HG02642 (cell line): ENCODE results near the gene KRT3.

Experiments
- ATAC-seq: cut with Tn5 transposase; IDR thresholded peaks from one replicate; pipeline ENCODE4 v1.9.1; 2021; ENCODE audit warnings: mild to moderate bottlenecking; ENCODE audit not compliant: unreplicated experiment, poor library complexity

KRT3 gene

DNA sequence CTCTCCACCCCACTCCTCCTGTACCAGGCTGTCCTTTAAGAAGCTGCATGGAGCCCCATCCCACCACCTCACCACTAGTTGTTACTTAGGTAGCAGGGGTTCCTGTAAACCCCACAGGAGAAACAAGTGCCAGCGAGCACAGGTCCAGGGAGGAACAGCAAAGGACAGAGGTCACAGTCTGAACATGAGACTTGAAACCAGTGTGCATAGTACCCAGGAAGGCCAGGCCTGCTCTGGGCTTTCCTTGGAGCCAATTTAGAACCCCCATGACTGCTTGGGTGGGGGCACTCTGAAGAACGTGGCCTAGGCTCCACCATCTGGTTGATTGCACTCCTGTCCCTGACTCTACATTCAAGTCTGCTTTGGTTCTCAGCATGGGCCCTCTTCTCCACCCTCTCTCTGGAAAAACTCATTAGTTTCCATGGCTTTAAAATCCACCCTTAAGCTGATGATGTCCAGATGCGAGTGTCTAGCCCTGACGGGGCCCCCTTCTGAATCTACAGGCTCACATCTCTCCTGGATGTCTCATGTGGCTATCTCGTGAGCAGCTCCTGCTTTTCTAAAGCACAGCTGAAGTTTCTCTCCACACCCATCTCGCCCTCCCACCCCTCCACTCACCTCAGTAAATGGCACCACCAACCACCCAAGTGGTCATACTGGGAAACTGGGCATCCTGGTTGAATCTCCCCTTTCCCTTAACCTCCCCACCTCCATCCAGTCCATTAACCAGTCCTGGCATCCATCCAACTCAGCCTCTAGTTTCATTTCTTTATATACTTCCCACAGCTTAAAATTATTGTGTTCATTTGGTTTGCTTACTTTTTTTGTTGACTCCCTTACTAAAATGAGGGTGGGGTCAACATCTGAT lies 8.4 kb downstream of the KRT3 start:
- no peak for ATAC-seq

DNA sequence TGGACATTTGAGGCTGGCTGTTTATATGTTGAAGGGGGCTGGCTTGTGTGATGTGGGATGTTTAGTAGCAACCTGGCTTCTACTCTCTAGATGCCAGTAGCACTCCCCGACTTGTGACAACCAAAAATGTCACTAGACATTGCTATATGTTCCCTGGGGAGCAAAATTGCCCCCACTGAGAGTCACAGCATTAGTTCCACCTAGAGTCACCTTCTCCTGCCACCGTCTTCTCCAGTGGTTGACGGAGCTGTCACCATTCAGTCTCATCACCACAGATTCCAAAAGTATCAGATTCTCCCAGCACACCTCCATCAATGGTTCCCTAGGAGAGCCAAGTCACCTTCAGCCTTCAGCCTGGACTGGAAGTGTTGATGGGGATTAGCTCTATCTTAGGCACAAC lies 11.0 kb downstream of the KRT3 start:
- ATAC-seq: no peak

DNA sequence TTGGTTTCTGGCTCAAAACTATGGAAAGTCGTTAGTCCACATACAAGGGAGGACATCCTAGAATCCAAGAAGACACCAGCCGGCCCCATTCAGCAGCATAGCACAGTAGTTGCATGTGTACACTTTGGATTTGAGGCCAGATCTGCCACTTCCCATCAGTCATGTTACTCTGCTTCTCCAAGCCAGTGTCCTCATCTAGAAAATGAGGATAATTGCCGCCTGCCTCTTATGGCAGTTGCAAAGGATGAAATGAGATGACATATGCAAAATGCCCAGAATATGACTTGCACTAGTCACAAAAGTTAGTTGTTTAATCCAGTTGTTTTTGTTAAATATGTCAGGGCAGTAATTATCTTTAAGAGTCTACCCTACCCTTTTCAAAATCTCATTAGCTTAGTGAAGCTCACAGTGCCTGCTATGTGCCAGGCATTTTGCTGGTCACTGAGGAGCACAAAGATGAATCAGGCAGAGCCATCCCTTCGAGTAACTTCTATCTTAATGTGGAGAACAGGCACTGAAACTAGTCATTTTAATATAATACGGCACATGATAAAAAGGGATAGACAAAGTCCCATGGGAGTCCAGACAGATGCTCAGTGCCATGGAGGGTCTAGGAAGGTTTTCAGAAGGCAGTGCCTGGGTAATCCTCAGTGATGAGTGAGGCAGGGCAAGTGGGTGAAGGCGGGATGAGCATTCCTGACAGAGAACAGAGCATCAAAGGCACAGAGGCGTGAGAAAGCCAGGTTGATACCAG lies 12.2 kb downstream of the KRT3 start:
- ATAC-seq: no peak

DNA sequence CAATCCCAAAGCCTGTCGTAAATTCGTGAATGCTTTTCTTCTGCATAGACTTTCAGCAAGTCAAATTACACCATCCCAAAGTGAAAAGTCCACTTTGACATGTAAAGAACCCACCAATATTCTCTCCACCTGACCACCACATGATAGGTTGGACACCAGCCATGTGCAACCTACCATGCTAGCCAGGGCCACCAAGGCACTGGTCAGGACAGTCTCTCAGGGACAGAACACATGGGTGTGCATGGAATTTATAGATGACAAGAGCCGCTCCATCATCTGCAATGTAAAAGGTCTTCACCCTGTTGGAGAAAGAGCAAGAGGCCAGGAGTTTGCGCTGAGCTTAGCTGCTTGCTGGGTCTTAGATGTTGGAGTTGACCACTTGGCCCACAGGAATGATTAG lies 13.4 kb downstream of the KRT3 start:
- no peak for ATAC-seq

DNA sequence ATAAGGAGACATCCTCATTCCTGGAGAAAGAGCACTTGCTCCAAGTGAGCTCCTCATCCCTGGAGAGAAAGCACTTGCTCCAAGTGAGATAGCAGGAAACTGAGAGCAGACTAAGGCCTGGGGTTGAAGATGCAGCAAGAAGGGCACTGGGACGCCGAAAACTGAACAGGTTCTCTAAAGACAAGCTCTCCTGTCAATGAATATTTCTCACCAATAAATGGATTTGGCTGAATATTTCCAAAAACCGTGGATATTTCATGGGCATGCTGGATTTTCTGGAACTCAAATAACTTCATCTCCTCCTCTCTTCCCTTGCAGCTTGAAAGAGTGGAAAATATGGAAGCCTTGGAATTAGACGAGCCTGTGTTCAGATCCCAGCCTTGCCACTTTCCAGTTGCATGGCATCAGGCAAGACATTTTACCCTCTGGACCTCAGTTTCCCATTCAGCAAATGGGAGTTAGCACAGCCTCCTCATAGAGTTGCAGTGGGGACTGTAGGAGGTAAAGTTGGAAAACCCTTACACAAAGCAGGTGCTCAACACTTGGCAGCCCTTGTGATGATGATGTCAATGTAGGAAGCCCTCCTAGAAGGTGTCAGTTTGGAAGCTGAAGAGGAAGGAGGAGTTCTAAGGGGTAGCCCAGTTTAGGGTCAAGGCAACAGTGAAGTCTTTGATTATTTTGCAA lies 14.4 kb downstream of the KRT3 start:
- ATAC-seq: no peak

DNA sequence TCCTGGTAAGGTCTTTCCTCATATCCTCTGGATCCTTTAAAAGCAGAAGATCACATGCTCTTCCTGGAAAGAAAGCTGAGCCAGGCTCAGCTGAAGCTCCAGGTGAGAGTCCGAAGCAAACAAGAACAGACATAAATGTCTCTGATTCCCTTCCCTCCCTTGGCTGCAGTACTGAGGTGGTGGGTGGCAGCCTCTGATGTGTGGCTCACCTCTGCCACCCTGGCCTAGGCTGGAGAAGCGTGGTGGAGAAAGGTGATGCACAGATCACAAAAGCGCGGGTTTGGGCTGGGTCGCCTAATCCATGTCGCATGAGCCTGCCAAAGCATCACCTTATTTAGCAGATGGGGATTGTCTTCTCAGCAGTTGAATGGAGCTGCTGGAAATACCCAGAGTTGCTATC lies 16.0 kb downstream of the KRT3 start:
- ATAC-seq: no peak

DNA sequence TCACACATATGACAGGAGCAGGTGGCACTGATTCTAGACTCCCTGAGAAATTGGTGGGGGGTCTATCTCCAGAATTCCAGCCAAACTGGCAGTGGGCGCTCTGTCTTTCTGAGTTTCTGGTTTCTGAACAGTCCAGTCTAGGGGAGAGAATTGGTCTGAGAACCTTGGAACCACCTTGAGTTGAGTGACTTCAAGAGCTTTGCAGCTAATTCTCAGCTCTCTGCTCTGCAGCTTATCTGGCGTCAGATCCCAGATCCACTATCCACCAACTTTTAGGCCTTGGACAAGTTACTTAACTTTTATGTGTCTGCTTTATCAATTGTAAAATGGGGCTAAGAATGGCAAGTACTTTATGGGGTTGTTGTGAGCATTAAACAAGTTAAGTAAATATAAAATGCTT lies 17.1 kb downstream of the KRT3 start:
- ATAC-seq: no peak

DNA sequence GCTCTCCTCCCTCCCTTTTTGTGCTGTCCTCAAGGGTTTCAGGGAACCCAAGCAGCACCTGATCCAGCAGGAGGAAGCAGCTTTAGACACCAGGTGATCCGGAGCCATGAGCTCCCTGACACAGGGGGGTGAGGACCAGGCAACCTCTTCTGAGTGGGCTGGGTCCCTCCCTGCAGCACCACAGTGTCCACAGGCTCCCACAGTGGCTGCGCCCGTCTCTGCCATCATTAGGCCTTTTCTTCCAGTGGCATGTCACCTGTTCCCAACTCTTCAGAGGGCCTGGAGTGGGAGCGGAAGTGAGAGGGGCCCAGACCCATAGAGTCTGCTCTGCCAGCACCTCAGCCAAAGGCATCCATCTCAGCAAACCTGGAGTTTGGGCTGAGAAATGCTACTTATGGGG lies 18.4 kb downstream of the KRT3 start:
- ATAC-seq: no peak

DNA sequence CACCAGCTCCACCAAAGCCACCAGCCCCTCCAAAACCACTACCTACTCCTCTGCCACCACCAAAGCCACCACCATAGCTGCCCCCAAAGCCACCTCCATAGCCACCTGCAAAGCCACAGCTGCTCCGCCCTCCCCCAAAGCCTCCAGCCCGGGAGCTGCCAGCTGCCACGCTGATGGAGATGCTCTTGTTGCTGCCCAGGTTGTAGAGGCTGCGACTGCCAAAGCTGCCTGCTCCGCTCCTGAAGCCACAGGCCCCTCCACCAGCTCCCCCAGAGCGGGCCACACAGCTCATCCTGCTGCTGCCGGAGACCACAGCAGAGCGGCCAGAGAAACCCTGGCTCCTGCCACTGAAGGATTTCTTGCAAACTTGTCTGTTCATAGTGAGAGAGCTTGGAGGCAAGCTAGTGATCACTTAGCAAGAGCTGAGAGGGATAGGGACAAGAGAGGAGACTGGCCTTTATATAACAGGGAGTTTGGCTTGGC lies 19.0 kb downstream of the KRT3 start, which contains the start of gene KRT76:
KRT76 (minus strand) TSS at position 433 of the 483 bp plus-strand sequence; CDS start at position 379, 54 bp downstream.
- no peak for ATAC-seq

DNA sequence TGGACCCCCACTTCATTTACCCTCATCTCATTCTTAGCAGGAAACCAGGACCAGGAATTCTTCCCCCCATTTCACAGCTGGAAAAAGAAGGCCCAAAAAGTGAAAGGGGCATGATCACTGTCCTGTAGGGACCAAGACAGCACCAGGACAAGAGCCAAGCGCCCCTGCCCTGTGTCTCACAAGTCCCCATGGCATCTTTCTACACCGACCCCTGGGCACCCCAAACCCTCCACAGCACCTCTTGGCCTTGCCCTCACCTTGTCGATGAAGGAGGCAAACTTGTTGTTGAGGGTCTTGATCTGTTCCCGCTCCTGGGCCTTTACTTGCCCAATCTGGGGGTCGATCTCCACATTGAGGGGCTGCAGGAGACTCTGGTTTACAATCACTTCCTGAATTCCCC lies 19.5 kb downstream of the KRT3 start:
- ATAC-seq: no peak

DNA sequence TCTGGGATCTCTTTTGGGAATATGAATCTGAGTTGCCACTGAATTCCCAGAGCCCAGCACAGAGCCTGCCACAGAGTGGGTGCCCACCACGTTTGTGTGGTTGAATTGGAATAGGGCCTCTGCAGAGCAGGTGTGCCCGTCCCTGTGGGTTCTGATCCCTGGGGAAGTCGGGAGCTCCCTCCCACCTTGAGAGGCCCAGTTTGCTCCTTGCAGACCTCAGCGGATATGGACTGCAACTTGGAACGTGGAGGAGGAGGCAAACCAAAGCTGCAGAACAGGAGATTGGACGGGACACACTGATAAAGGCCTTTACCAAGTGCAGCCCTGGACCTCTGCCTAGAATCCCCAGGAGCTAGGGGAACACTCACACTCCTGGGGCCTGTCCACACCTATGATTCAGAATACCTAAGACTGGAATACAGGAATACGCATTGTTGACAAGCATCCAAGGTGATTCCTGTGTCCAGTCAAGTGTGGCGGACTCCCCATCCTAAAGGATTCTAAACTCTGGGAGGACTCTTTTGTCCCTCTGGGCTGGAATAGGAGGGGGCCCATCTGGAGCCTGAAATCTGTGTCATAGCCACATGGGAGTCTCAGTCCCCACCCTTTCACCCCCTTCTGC lies 21.2 kb downstream of the KRT3 start:
- ATAC-seq: no peak

DNA sequence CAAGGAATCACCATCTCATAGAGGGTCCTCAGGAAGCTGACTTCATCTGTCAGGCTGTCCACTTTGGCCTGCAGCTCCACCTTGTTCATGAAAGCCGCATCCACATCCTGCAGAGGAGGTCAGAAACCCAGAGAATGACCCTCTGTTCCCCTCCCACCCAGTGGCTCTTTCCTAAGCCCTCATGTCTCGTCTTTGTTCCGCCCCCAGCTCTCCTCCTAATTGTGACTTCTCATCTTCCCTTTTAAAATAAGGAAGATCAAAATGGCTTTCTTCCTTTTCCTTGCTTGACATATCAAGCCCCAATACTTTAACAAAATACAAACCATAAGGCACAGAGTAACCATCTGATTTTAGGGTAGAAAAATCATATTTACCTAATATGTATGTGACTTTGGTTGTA lies 23.1 kb downstream of the KRT3 start:
- no peak for ATAC-seq

DNA sequence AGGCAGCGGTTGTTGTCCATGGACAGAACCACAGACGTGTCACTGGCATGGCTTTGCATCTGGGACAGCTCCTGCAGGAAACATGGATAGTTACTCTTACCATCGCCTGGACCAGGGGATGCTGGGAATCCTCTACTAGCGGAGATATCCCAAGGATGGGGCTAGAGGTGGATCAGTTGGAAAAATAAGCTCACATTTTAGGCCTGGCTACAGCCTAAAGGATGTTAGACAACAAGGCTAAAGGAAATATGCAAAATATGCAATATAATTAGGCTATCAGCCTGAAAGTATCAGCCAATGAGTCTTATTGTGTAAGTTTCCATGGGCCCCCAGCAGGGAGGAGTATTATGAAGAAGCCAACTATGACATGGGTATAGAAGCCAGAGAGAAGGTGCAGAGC lies 23.7 kb downstream of the KRT3 start:
- ATAC-seq: no peak

DNA sequence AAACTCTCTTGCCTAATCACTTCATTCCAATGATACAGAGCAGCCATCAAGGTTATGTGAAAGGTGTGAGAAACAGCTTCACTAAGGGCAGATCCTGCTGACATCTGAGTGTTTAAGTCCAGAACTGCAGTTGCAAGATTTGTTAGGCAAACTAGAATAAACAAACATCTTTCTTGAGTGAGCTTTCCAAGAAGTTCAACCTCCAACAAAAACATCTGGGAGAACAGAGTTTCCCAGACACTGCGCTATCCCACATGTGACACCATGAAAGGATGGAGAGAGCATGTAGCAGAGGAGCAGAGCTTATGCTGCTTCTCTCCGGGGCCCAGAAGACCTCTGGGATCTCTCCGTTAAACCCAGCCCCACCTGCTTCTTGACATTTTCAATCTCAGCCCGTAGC lies 24.4 kb downstream of the KRT3 start:
- ATAC-seq: no peak

DNA sequence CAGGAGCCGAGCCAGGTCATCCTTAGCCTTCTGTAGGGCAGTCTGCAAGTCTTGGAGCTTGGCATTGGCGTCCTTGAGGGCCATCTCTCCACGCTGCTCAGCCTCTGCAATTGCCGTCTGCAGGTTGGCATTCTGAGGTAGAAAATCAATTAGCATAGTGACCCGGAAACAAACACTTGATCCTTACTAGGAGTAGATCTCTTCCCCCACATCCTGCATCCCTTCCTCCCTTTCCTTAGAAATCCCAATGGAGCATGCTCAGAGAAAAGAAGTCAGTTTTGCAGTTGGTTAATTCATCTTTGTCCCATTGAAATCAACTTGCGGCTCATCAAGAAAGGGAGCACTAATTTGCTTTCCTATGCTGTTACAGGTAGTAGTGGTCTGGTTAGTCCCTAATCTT lies 24.8 kb downstream of the KRT3 start:
- ATAC-seq: no peak

DNA sequence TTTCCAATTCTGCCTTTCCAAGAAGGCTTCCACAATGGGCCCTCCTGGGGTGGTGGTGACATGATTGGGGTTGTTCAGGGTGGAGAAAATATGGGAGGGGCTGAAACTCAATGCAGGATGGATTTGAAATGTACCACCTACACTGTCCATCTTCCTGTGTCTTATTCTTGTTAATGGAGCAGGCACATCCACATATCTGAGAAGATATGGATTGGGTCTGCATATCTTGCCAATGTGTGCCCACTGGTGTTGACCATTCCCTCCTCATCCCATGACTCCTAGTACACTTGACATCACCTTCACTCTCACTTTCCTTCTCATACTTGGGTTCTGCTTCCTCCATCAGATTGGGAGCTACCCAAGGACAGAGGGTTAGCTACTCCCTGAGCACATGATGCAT lies 26.0 kb downstream of the KRT3 start:
- ATAC-seq: no peak

DNA sequence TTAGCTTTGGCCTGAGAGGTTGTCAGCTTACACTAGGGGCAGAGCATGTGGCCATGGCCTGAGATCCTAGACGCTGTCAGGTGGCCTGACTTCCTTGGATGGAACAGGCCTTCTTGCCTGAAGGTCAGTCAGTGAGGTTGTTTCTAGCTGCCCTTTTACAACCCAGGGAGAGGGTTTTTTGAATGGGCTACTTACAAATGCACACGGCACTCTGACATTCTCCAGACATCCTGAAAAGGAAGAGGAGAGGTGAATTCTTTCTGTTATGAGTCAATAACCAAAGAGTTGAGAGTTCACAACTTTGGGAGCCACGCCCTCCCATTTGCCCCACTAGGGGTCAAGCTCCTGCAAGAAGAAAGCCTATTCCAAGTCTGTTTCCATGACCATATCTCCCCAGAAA lies 26.6 kb downstream of the KRT3 start:
- no peak for ATAC-seq

DNA sequence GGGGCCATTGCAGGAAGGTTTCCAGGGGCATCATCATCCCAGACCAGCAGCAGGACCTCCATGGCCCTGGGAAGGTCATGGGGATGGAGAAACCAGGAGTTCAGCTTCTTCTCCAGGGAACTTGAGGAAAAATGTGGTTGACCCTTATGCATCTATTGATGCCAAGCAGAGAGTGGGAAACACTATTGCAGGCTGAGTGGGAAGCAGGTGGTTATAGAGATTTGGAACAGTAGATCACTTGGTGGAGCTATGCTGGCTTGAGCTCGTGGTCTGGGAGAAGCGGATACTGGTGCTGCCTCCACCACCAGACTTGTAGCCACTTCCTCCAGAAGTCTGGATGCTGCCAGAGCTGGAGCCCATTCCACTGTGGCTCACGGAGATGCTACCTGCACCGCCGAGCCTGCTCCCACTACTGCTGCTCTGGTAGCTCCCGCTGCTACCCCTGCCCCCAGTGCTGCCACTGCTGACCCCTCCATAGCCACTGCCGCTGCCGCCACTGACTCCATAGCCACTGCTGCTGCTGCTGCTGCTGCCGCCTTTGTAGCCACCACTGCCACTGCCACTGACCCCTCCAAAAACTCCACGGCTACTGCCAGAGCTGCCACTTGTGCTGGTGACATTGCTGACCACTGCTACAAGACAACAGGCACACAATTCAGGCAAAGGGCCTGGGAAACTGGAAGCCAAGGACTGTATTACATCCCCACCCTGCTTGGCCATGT lies 27.3 kb downstream of the KRT3 start:
- no peak for ATAC-seq

DNA sequence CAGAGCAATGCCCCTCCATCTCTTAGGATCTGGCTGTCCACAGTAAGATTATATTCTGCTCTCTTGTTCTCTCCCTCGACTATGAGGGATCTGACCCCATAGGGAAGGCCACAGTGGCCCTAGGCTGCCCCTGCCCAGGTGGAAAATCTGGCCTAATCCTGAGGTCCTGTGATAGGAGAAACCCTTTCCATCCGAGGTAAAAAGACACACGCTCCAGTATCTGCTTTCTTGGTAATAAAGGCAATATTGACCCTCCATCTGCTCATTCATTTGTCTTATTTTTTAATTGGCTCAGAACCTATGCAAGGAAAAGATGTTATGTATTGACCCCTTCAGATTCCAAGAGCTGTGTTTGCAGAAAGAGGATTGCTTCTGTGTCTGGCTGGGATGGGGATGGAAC lies 28.5 kb downstream of the KRT3 start:
- ATAC-seq: no peak

DNA sequence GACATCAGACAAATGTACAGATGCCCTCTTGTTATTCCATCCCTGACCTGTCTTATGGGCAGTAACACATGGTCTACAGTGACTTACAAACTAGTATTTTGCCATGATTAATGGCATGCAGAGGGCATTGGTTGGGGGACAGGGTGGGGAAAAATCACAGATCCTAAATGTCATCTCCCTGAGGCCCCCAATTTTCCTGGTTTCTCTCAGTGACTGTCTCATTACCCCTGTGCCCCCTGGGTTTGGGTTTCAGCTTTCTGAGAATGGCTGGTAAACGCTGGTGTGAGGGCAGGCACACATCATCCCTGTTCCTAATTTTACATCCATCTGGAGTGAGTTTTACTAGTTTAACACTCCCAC lies 28.9 kb downstream of the KRT3 start:
- ATAC-seq: no peak
